ENCODE results near the gene SARDH. TPM values are rescaled to one million over a fixed set of nuclear protein-coding genes. Genes with fewer than 3 reads are reported as not detected.

SARDH gene
- total RNA-seq, 2 donors from 2014 or later: 2.7 to 2.8 TPM

- Mint-ChIP-seq H3K27ac (no peak overlapping the region), H3K4me1 (no peaks in the 10 kb centered on the region), H3K36me3 (ENCODE audit: low read depth) (no peaks in the 10 kb centered on the region), H3K9me3 (no peaks in the 10 kb centered on the region), H3K4me3 (no peak overlapping the region), H3K27me3 (no peaks in the 10 kb centered on the region)
- ATAC-seq (replicated peaks): no peak
Measured at GRCh38 chr9:133647765-133648469, 90.2 kb downstream of the SARDH start.

GRCh38 chr9:133647148-133647547, 91.0 kb downstream of the SARDH start:
- ATAC-seq (replicated peaks): no peak

GRCh38 chr9:133645021-133645765, 93.0 kb downstream of the SARDH start:
- no peak for ATAC-seq (replicated peaks)

More at GRCh38 chr9:133647148-133647547, 91.0 kb downstream of the SARDH start:
- no peaks in the 10 kb centered on the region for H3K9me3 Mint-ChIP-seq
- no peaks in the 10 kb centered on the region for H3K27me3 Mint-ChIP-seq
- no peaks in the 10 kb centered on the region for H3K36me3 Mint-ChIP-seq (ENCODE audit: low read depth)
- no peaks in the 10 kb centered on the region for H3K4me1 Mint-ChIP-seq
- no peak overlapping the region for H3K27ac Mint-ChIP-seq
- no peak overlapping the region for H3K4me3 Mint-ChIP-seq

GRCh38 chr9:133643978-133644760, 94.0 kb downstream of the SARDH start:
- no peaks in the 10 kb centered on the region for H3K36me3 Mint-ChIP-seq (ENCODE audit: low read depth)
- H3K4me3 Mint-ChIP-seq: no peak overlapping the region
- ATAC-seq (replicated peaks): no peak
- H3K27ac Mint-ChIP-seq: no peak overlapping the region
- H3K27me3 Mint-ChIP-seq: peaks cover 5% of the 10 kb centered on the region
- no peaks in the 10 kb centered on the region for H3K9me3 Mint-ChIP-seq
- H3K4me1 Mint-ChIP-seq: no peaks in the 10 kb centered on the region

More at GRCh38 chr9:133645021-133645765, 93.0 kb downstream of the SARDH start:
- Mint-ChIP-seq H3K4me1 (no peaks in the 10 kb centered on the region), H3K9me3 (no peaks in the 10 kb centered on the region), H3K27ac (no peak overlapping the region), H3K27me3 (peaks cover 5% of the 10 kb centered on the region), H3K4me3 (no peak overlapping the region), H3K36me3 (ENCODE audit: low read depth) (no peaks in the 10 kb centered on the region)

- H3K9me3 Mint-ChIP-seq: no peaks in the 10 kb centered on the region
- H3K4me3 Mint-ChIP-seq: no peak overlapping the region
- no peaks in the 10 kb centered on the region for H3K4me1 Mint-ChIP-seq
- H3K36me3 Mint-ChIP-seq (ENCODE audit: low read depth): no peaks in the 10 kb centered on the region
- H3K27me3 Mint-ChIP-seq: peaks cover 5% of the 10 kb centered on the region
- no peak overlapping the region for H3K27ac Mint-ChIP-seq
- no peak for ATAC-seq (replicated peaks)
Measured at GRCh38 chr9:133643362-133643755, 94.8 kb downstream of the SARDH start.

- H3K4me3 Mint-ChIP-seq: no peak overlapping the region
Measured at GRCh38 chr9:133642708-133643361, 95.3 kb downstream of the SARDH start.

GRCh38 chr9:133641861-133642595, 96.1 kb downstream of the SARDH start:
- Mint-ChIP-seq H3K9me3 (no peaks in the 10 kb centered on the region), H3K27ac (no peak overlapping the region), H3K36me3 (ENCODE audit: low read depth) (no peaks in the 10 kb centered on the region), H3K4me3 (no peak overlapping the region), H3K27me3 (peaks cover 5% of the 10 kb centered on the region), H3K4me1 (no peaks in the 10 kb centered on the region)
- ATAC-seq (replicated peaks): no peak

More at GRCh38 chr9:133642708-133643361, 95.3 kb downstream of the SARDH start:
- Mint-ChIP-seq H3K36me3 (ENCODE audit: low read depth) (no peaks in the 10 kb centered on the region), H3K27me3 (peaks cover 5% of the 10 kb centered on the region), H3K9me3 (no peaks in the 10 kb centered on the region), H3K27ac (no peak overlapping the region), H3K4me1 (no peaks in the 10 kb centered on the region)
- no peak for ATAC-seq (replicated peaks)

- no peak overlapping the region for H3K4me3 Mint-ChIP-seq
- no peak for ATAC-seq (replicated peaks)
- peaks cover 5% of the 10 kb centered on the region for H3K27me3 Mint-ChIP-seq
- H3K27ac Mint-ChIP-seq: no peak overlapping the region
- no peaks in the 10 kb centered on the region for H3K4me1 Mint-ChIP-seq
- H3K36me3 Mint-ChIP-seq (ENCODE audit: low read depth): no peaks in the 10 kb centered on the region
- H3K9me3 Mint-ChIP-seq: no peaks in the 10 kb centered on the region
Measured at GRCh38 chr9:133641396-133641655, 96.8 kb downstream of the SARDH start.

GRCh38 chr9:133640580-133641395, 97.4 kb downstream of the SARDH start:
- Mint-ChIP-seq H3K4me1 (no peaks in the 10 kb centered on the region), H3K27ac (no peak overlapping the region)

GRCh38 chr9:133640160-133640559, 98.0 kb downstream of the SARDH start:
- H3K9me3 Mint-ChIP-seq: no peaks in the 10 kb centered on the region
- no peak overlapping the region for H3K4me3 Mint-ChIP-seq
- no peaks in the 10 kb centered on the region for H3K4me1 Mint-ChIP-seq
- no peaks in the 10 kb centered on the region for H3K36me3 Mint-ChIP-seq (ENCODE audit: low read depth)
- ATAC-seq (replicated peaks): no peak
- no peak overlapping the region for H3K27ac Mint-ChIP-seq
- peaks cover 5% of the 10 kb centered on the region for H3K27me3 Mint-ChIP-seq

More at GRCh38 chr9:133640580-133641395, 97.4 kb downstream of the SARDH start:
- H3K27me3 Mint-ChIP-seq: peaks cover 5% of the 10 kb centered on the region
- no peaks in the 10 kb centered on the region for H3K9me3 Mint-ChIP-seq
- no peak overlapping the region for H3K4me3 Mint-ChIP-seq
- H3K36me3 Mint-ChIP-seq (ENCODE audit: low read depth): no peaks in the 10 kb centered on the region
- ATAC-seq (replicated peaks): no peak

- no peak for ATAC-seq (replicated peaks)
- Mint-ChIP-seq H3K9me3 (no peaks in the 10 kb centered on the region), H3K27ac (no peak overlapping the region), H3K27me3 (peaks cover 5% of the 10 kb centered on the region), H3K4me1 (no peaks in the 10 kb centered on the region), H3K36me3 (ENCODE audit: low read depth) (no peaks in the 10 kb centered on the region), H3K4me3 (no peak overlapping the region)
Measured at GRCh38 chr9:133639613-133640012, 98.5 kb downstream of the SARDH start.

GRCh38 chr9:133638711-133639110, 99.4 kb downstream of the SARDH start:
- no peak for ATAC-seq (replicated peaks)
- Mint-ChIP-seq H3K4me3 (no peak overlapping the region), H3K27me3 (peaks cover 5% of the 10 kb centered on the region), H3K36me3 (ENCODE audit: low read depth) (no peaks in the 10 kb centered on the region), H3K9me3 (no peaks in the 10 kb centered on the region), H3K4me1 (no peaks in the 10 kb centered on the region), H3K27ac (no peak overlapping the region)

GRCh38 chr9:133638076-133638475, 100.1 kb downstream of the SARDH start:
- no peaks in the 10 kb centered on the region for H3K36me3 Mint-ChIP-seq (ENCODE audit: low read depth)
- H3K27ac Mint-ChIP-seq: no peak overlapping the region
- no peaks in the 10 kb centered on the region for H3K4me1 Mint-ChIP-seq
- no peak for ATAC-seq (replicated peaks)
- H3K27me3 Mint-ChIP-seq: peaks cover 5% of the 10 kb centered on the region
- no peak overlapping the region for H3K4me3 Mint-ChIP-seq
- no peaks in the 10 kb centered on the region for H3K9me3 Mint-ChIP-seq
